ENCODE data around the gene PRKCB.

The PRKCB gene

DNA sequence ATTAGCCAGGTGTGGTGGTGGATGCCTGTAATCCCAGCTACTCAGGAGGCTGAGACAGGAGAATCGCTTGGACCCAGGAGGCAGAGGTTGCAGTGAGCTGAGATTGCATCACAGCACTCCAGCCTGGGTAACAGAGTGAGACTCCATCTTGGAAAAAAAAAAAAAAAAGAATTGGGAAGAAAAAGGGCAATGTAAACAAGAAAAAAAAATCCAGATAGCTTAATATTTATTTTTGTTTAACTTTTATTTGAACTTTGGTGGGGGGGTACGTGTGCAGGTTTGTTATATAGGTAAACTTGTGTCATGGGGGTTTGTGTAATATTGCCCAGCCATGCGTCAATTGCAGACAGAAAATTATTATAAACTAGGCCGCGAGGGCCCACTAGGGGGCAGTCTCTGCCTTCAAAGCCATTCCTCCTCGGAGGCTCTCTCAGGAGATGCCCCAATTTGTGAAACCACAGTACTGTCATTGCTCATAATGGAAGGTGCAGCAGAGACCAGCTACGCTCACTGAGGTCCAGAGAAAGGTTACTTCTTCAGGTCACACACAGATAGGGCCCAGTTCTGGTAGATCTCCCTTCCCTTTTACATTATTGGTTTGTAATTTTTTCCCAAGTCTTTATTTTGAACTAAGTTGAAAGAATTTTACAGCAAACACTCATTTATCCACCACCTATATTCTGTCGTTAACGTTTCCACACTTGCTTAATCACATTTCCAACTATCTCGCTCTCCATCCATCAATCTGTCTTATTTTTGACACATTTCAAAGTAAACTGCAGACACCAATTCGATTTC, 206.2 kb downstream of the PRKCB start:
- peak; percentile 62 for DNase-seq (ENCODE audit: low read depth, low spot score)

DNA sequence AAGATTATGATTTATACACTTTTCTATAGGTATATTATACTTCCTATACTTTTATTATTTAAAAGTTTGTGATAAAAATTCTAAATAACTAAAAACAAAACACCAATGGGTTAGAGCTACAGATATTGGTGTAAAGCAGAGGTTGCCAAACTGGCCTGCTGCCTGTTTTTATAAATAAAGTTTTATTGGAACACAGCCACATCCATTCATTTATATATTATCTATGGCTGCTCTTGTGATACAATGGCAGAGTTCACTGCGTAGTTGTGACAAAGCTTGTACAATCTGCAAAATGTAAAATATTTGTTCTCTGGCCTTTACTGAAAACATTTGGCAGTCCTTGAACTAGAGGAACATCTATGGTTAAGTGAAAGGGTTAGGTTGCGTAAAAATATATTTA, 208.7 kb downstream of the PRKCB start:
- no peak for DNase-seq (ENCODE audit: low read depth, low spot score)

DNA sequence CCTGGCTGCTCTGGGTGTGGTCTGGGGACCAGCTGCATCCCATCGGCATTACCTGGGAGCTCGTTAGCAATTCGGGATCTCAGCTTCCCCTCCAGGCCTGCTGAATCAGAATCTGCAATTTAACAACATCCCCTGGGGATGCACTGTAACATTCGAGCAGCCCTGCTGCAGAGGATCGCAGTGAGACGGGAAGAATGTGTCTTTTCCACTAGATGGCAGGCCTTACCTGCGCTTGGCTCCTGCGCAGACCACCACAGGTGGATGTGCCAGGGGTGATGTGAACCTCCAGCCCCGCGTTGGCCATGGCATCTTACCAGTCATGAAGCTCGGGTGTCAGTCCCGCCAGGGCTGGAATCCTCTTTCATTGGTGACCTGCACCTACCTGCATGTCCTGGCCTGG, 209.9 kb downstream of the PRKCB start:
- no peak for DNase-seq (ENCODE audit: low read depth, low spot score)

DNA sequence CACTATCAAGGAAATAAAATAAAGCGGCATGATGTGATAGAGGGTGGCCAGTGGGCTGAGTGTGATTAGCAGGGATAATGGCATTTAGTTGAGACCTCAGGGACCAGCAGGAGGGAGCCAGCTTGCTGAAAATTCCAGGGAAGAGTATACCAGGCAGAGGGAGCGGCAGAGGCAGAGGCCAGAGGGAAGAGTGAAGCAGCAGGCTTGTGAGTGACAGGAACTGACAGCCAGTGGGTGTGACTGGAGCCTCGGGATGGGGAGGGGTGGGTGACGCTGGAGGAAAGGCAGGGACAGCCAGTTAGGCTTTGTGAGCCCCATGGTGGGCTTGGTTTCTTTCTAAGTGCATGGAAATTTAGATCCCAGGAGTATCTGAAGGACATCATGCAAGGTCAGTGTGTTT, 210.7 kb downstream of the PRKCB start:
- DNase-seq (ENCODE audit: low read depth, low spot score): no peak

DNA sequence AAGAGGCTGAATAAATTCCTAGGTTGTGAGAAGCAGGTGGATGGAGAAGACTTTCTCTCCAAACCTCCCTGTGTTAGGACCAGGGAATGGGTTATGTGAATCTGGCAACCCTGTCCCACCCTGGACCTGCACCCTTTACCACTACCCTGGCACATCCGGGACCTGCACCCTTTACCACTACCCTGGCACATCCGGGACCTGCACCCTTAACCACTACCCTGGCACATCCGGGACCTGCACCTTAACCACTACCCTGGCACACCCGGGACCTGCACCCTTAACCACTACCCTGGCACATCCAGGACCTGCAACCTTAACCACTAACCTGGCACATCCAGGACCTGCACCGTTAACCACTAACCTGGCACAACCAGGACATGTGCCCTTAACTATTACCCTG, 213.3 kb downstream of the PRKCB start:
- no peak for DNase-seq (ENCODE audit: low read depth, low spot score)

DNA sequence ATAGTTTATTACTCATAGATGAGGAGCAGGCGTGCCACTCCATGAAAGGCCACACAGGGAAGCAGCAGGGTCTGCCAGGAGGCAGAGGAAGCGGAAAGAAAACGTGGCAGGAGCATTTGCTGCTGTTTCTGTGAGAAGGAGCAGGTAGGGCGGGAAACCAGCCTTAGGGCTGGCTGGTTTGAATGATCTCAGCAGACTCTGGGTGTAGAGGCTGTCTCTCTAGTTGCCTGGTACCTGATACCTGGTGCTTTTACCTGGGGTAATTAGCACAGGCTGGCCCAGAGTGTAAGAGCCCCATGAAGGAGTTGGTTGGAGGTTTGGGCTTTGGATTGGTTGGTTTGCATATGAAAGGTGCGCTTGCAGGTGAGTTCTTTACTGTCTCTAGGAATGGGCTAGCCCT, 215.3 kb downstream of the PRKCB start:
- no peak for DNase-seq (ENCODE audit: low read depth, low spot score)

DNA sequence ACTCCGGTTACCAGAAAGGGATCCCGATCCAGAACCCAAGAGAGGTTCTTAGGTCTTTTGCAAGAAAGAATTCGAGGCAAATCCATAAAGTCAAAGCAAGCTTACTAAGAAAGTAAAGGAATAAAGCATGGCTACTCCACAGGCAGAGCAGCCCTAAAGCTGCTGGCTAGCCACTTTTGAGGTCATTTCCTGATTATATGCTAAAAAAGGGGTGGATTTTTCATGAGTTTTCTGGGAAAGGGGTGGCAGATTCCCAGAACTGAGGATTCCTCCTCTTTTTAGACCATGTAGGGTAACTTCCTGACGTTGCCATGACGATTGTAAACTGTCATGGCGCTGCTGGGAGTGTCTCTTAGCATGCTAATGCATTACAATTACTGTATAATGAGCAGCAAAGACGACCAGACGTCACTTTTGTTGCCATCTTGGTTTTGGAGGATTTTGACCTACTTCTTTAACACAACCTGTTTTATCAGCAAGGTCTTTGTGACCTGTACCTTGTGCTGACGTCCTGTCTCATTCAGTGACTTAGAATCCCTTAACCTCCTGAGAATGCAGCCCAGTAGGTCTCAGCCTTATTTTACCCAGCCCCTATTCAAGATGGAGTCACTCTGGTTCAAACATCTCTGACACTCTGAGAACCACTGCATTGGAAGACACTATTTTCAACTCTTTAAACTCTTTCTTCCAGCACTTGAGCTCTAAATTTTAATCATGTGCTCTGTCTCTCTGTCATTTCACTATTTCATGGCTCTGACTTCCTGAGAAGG, 216.7 kb downstream of the PRKCB start:
- DNase-seq (ENCODE audit: low read depth, low spot score): no peak

DNA sequence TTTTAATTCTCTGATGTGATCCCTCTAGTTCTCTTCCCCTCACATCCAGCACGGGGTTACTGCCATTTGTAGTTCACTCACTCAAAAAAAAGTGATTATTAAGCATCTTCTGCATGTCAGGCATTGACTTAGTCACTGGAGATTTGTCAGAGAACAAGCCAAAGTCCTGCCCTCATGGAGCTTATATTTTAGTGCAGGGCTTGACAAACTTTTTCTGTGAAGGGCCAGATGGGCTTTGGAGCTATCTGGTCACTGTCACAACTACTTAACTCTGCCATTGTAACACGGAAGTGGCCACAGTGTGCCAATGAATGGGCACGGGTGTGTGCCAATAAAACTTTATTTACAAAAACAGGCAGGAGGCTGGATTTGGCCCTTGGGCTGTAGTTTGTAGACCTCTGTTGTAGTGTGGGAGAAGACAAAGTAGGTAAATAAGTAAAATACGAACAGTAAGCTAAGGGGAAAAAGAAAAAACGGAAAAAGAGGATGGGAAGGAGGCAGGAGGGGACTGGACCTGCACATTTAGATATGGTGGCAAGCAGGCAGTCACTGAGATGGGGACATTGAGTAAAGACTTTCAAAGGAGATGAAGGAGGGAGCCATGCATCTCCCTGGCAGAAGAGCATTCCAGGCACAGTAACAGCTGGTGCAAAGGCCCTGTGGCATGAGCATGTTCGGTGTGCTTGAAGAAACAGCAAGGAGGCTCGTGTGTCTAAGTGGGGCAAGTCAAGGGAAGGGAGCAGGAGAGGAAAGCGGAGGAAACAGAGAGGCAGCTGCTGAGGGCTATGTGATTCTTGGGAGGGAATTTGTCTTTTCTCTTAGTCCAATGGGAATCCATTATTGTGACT, 217.5 kb downstream of the PRKCB start:
- DNase-seq (ENCODE audit: low read depth, low spot score): no peak

DNA sequence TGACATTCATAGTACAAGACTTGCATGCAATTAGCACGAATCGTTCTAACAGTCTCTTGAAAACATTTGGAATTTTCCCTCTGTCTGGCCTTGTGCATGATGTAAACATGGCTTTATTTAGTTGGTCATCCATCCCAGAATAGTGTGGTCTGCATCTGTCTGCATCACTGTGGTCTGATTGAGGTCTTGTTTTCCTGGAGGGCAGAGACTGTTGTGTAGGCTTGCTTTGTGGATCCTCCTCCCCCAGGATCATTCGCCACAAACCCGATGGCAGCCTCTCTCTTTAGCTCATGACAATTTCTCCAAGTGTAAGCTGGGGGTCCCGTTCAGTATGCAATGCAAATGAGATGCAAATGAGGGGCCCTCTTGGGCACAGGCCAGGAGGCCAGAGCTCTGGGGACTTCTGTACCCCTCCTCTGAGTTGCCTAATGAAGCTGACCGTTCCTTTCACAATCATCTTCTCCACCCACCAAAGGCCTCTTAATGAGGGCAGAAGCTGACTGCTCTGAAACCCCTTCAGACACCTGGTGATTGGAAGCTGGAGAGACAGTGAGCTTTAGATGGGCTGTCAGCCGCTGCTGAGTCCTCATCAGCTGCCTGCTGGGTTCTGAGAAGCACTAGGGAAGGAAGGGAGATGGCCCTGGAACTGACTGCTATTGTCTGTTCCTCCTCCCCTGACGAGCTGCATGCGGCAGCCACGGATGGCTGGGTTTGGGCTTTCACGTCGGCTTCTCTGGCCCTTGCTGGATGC, 219.1 kb downstream of the PRKCB start:
- no peak for DNase-seq (ENCODE audit: low read depth, low spot score)

DNA sequence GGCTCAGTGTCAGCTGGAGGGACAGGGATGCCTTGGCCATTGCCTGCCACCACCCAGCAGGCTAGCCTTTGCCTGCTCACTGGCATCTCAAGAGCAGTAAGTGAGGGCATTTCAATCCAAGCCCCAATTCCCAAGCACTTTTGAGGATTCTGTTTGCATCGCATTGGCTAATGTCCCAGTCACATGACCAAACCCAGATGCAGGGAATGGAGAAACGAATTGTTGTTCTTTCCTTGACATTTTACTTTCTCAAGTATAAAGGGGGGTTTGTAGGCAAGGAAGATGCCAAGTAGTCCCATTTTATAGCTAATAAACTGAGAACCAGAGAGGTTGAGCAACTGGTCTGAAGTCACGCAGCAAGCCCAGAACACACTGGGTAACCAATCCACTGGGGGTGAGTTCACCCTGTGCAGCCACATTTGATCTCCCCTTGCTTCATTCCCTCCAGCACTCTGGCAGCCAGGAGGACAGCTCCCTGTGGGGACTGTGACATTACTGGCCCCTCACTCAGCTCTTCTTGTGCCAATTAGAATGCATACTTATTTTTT, 226.6 kb downstream of the PRKCB start:
- no peak for DNase-seq (ENCODE audit: low read depth, low spot score)

DNA sequence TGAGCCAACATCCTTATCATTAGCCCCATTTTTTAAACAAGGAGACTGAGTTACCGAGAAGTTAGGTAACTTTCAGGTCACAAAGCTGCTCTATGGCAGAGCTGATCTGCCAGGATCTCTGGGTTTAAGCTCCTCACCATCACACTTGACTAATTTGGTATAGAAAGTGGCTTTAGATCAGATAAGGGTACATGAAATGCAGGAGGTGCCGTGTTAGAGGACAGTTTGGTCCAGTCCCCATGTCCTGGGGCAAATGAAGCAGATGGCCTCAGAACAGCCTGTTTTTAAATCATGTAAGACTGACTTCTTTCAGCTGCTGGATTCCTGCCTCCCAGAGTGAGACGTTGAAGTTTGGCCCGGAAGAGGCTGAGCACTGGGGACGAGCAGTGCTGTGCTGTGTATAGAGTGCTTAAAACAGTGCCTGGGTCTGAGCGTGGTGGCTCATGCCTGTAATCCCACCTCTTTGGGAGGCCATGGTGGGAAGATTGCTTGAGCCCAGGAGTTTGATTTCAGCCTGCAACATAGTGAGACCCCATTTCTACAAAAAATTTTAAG, 233.3 kb downstream of the PRKCB start:
- no peak for DNase-seq (ENCODE audit: low read depth, low spot score)

DNA sequence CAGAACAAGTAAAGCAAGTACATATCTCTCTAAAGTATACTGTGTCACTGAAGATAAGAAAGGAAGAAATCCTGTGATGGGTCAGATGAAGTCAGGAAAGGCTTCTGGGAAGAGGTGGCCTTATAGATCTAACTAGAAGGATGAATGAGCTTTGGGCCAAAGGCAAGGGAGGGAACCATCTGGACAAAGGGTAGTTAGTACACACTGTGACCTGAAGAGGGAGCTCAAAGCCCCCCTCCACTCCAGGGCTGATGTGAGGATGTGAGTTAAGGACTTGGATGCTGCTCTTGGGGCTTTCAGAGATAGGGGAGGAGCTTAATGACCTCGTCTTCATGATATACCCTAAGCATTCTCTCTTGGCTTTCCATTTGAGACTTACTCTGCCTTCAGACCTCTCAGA, 235.1 kb downstream of the PRKCB start:
- no peak for DNase-seq (ENCODE audit: low read depth, low spot score)

DNA sequence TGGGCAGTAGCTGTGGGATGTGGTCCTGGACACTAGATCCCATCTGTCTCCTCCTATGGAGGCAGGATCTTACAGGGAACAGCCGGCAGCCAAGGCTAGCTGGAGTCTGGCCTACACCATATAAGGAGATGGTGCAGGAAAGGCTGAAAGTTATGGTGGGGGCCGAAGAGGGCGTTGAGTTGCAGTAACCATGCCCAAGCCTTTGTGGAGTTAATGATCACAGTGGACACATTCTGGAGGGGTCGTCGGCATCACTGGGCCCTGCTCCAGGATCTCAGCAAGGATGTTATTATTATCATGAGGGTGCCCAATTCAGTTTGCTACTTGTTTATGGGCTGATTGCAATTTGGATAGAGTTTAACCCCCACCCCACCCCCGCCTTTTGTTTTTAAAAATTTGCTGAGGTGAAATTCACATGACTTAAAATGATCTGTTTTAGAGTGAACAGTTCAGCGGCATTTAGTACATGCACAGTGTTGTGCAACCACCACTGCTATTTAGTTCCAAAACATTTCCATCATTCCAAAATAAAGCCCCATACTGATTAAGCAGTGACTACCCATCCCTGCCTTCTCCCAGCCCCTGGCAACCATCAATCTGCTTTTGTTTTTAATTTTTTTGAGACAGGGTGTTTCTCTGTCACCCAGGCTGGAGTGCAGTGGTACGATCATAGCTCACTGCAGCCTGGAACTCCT, 236.0 kb downstream of the PRKCB start:
- no peak for DNase-seq (ENCODE audit: low read depth, low spot score)

DNA sequence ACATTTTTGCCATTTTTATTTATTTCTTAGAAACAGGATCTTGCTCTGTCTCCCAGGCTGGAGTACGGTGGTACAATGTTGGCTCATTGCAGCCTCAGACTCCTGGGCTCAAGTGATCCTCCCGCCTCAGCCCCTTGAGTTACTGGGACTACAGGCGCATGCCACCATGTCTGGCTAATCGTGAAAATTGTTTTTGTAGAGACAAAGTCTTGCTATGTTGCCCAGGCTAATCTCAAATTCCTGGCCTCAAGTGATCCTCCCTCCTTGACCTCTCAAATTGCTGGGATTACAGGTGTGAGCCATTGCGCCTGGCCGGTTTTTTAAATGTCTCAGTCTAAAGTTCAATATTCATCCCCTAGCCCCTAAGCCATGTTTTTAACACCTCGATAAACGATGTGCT, 237.5 kb downstream of the PRKCB start:
- DNase-seq (ENCODE audit: low read depth, low spot score): no peak

DNA sequence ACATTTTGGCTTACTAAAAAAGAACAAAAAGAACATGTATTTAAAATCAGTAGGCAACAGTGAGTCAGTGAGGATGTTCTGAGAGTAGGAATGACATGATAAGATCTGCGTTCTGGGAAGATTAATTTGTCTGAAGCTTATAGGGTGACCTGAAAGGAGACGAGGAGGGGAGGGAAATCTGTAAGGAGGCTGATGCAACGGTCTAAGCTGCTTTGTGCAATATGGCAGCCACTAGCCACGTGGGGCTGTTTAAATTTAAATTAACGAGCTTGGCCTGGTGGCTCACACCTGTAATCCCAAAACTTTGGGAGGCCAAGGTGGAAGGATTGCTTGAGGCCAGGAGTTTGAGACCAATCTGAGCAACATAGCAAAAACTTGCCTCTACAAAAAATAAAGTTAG, 238.8 kb downstream of the PRKCB start:
- no peak for DNase-seq (ENCODE audit: low read depth, low spot score)

DNA sequence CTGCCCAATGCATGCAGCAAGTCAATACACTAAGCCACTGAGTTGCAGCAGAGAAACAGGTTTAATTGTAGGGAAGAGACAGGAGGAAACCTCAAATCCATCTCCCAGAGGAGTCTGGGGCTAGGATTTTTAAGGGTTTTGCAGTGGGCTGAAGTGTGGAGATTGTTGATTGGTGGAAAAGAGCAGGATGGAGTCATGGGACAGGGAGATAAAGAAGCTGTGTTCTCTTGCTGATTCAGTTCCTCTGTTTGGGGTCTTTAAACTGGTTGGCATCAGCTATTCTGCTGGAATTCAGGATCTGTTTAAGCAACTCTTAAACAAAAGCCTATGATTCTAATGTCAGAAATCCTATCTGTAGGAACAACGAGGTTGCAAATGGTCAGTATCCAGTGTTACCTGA, 239.5 kb downstream of the PRKCB start:
- no peak for DNase-seq (ENCODE audit: low read depth, low spot score)

DNA sequence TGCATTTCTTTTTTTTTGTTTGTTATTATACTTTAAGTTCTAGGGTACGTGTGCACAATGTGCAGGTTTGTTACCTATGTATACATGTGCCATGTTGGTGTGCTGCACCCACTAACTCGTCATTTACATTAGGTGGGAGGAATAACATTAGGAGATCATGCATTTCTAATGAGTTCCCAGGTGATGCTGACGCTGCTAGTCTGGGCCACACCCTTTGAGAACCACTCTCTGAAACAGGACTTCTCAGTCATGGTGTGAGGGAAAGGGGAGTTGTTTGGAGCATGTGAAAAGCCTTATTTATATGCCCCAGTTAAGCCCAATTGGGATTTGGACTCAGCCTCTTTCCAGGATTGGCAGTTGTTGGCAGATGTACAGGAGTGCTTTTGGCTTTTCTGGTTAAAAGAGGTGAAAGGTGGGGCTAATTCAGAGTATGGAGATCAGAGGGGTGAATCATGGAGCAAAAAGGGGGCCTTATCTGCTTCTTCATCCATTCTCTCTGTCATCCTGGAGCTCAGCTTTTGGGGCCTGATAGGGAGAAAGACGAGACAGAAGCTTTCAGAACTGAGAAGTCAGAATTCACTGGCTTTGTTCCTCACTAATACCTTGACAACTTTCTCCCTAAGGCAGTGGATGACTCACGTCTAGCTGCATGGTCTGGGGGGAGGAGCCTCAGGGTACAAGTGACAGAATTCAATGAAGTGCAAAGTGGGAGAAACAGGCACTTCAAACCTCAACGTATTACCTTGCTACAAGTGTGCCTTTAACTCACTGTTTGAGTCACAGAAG, 240.3 kb downstream of the PRKCB start:
- no peak for DNase-seq (ENCODE audit: low read depth, low spot score)

DNA sequence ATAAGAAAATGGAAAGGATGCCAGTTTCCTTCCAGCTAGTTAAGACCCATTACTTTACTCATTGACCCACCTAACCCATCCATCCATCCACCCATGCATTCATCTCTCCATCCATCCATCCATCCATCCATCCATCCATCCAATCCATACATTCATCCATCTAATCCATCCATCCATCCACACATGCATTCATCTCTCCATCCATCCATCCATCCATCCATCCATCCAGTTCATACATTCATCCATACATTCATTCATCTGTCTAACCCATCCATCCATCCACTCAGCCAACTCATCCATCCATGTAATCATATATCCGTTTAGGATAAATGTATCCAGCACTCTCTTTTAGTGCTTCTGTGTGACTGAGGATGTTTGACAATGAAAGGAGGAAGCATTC, 241.5 kb downstream of the PRKCB start:
- DNase-seq (ENCODE audit: low read depth, low spot score): no peak

DNA sequence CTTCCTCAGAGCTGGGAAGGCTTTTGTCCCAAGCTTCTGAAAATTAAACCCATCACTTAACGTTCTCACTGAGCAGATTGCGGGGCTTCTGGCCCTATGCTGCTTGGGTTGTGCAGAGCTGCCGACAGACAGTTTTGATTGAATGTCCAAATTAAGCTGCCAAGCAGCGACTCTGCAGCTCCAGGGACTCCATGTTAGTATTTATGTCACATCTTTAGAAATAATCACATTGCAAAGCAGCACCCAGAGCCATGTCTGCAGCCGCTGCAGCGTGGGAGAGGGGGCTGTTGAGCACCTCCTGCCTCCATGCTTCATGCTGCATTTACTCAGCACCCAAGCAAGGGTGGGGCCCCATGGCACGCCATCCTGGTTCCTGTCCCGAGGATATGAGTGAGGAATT, 242.2 kb downstream of the PRKCB start:
- no peak for DNase-seq (ENCODE audit: low read depth, low spot score)

DNA sequence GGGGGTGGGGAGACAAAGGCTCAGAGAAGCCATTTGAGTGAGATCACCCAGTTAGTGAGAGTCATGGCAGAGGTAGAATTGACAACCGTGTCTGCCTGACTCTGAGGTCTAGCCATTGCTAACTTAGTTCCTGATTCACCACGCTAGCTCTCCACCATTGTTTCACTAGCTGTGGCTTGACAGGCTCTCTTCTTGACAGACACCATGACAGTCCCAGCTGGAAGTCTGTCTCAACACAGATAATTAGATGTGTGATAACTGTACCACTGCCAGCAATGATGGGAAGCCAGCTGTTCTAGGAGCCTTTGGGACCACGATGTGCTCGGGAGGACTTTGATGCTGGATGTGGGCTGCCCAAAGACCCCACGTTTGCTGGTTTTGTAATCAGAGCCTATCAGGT, 249.9 kb downstream of the PRKCB start:
- no peak for DNase-seq (ENCODE audit: low read depth, low spot score)

All from activated naive CD8-positive, alpha-beta T cell treated with anti-CD3 and anti-CD28 coated beads, Interleukin-2, amount 50 U/mL, for 16 hours (primary cell).